Measurements from ENCODE around the gene MAP4K3. TPM values are rescaled to one million over a fixed set of nuclear protein-coding genes. Genes with fewer than 3 reads are reported as not detected.
"Not testable (repeated sequence)": the region's sequence is repeated elsewhere in the genome, so short reads cannot be mapped to it uniquely, and the experiment has no call there.

The MAP4K3 gene
- total RNA-seq, 1 donor from 2014 or later, result 40.7 TPM

DNA sequence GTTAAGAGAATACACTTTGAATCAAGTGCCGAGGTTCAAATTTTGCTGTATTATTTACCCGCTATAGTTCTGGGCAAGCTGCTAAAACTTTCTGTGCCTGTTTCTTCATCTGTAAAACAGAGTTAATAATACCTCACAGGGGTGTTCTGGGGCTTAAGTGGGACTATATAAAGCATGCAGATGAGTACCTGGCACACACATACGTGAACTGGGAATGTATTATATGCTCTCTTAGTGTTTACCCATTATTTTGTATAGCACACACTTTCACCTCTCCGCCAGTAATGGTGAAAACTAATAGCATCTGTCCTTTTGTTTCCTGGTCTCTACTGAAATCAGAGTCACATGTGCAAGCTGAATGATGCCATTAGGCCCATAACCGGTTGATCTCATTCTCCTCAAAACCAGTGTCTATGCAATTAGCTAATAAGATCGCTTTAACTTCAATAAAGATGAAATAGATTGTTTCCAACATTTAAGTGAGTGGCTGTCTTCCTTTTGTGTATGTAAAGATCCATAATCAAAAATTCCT, 189.5 kb downstream of the MAP4K3 start:
- DNase-seq (ENCODE audit: extremely low read depth, low read depth, low spot score), result no peak

GRCh38 chr2:39246382-39246980, 190.6 kb downstream of the MAP4K3 start:
- DNase-seq (ENCODE audit: extremely low read depth, low read depth, low spot score), result no peak

GRCh38 chr2:39244963-39245625, 192.0 kb downstream of the MAP4K3 start:
- not testable (repeated sequence) for DNase-seq (ENCODE audit: extremely low read depth, low read depth, low spot score)

DNA sequence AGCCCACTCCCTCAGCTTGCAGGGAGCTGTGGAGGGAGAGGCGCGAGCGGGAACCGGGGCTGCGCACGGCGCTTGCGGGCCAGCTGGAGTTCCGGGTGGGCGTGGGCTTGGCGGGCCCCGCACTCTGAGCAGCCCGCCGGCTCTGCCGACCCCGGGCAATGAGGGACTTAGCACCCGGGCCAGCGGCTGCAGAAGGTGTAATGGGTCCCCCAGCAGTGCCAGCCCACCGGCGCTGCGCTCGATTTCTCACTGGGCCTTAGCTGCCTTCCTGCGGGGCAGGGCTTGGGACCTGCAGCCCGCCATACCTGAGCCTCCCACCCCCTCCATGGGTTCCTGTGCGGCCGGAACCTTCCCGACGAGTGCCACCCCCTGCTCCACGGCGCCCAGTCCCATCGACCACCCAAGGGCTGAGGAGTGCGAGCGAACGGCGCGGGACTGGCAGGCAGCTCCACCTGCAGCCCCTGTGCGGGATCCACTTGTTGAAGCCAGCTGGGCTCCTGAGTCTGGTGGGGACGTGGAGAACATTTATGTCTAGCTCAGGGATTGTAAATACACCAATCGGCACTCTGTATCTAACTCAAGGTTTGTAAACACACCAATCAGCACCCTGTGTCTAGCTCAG, 192.7 kb downstream of the MAP4K3 start:
- DNase-seq (ENCODE audit: extremely low read depth, low read depth, low spot score), result not testable (repeated sequence)

DNA sequence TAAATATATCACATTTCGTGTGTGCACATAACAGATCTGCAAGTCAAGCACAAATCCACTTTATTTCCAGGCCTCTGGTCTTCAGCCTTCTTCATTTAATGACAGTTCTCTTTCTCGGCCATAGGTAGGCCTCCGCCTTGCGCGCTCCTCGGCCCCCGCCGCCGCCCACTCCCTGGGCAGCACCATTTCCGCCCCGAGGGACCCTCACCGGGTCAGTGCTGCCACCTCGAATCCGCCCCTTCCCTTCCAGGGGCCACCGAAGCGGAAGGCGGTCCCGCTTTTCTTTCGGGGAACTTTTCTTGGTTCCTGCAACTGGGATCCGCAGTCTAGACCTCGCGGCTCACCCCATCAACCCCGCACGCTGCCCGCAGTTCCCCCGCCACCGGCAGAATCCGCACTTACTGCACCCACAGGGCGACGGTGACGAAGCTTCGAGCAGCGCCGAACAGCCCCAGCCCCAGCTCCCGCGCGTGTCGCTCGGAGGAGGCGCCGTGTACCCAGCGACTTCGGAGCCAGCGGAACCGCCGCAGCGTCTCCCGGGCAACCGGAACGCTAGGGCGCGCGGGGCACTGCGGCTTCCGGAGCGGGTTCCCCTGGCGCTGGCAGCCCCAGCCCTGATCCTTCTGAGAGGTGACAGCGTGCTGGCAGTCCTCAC, 193.5 kb downstream of the MAP4K3 start, which contains the start of gene CDKL4:
Gene CDKL4, minus strand, starts transcription at position 502 of the 655 bp plus-strand sequence.
- DNase-seq (ENCODE audit: extremely low read depth, low read depth, low spot score), result no peak

DNA sequence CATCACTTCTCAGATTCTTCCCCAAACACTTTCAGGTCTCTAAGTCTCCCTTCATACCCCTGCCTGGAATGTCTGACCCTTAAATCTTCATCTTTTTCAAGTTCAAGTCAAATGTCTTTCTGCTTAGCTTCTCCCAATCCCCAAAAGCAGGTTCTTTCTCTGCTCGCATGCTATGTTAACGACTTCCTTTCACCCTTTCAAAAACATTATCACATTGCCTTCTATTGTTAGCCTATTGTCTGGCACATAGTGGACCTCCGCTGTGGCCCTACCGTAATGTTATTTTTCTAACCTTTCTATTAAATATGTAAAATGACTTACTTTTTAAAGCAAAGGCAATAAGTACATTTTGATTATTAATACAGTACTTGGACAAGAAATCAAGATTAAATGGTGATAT, 195.5 kb downstream of the MAP4K3 start:
- no peak for DNase-seq (ENCODE audit: extremely low read depth, low read depth, low spot score)

- DNase-seq (ENCODE audit: extremely low read depth, low read depth, low spot score), result no peak
Observed at GRCh38 chr2:39240758-39241157, 196.3 kb downstream of the MAP4K3 start.

DNA sequence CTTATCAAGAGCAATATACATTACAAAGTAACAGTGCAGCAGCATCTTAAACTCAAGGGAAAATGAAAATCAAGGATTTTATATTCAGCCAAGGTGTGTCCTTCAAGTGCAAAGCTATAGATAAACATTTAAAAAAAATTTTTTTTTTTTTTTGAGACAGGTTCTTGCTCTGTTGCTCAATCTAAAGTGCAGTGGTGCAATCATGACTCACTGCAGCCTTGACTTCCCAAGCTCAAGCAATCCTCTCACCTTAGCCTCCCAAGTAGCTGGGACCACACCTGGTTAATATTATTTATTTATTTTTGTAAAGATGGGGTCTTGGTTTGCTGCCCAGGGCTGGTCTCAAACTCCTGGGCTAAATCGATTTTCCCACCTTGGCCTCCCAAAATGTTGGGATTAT, 202.3 kb downstream of the MAP4K3 start:
- DNase-seq (ENCODE audit: extremely low read depth, low read depth, low spot score), result no peak

DNA sequence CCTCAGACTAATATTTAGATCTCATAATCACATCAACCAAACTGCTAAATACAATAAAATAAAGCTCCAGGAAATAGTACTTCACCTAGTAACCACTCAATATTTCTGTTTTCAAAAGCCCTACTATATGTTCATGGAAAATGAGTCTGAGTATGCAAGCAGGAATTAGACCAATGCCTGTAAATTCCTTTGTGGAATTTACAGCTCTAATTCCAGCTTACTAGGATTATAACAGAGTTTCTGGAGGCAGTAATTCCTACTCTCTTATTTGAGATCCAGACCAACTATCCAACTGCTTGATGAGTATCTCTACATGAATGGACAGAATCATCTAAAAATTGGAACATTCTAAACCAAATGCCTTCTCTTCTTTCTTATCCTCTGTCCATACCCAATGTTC, 204.9 kb downstream of the MAP4K3 start:
- DNase-seq (ENCODE audit: extremely low read depth, low read depth, low spot score), result no peak

DNA sequence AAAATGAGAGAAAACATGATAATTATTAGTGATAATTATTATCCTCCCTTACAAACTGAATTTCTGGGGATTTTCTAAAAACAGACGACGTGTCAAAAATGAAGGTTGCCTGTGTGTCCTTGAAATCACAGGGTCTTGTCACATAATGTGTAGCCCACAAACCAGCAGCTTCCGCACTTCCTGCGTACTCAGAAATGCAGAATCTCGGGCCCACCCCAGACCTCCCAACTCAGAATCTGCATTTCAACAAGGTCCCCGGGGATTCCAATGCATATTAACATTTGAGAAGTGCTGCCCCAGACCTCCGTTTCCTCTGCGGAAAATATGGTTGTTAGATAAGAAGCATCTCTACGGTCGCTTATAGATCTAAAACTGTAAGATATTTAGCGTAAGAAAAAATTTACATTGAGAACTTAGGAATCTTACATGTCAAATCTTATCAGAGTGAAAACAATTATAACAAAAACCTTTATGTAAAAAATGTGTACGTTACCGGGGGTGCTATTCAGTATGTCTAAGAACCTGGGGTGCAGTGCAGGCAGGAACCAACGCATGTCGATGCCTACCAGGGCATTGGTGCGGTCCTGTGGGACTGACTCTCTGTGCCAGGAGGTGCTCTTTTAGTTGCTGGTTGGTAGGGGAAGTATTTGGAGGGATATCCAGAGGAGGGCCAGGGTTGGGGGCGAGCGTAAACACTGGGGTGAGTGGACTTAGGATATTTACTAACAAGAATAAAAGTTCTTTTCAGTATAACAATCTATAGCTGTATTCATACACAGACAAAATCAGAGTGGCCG, 208.5 kb downstream of the MAP4K3 start:
- no peak for DNase-seq (ENCODE audit: extremely low read depth, low read depth, low spot score)

GRCh38 chr2:39227628-39228412, 209.3 kb downstream of the MAP4K3 start:
- peak; percentile 29 for DNase-seq (ENCODE audit: extremely low read depth, low read depth, low spot score)

DNA sequence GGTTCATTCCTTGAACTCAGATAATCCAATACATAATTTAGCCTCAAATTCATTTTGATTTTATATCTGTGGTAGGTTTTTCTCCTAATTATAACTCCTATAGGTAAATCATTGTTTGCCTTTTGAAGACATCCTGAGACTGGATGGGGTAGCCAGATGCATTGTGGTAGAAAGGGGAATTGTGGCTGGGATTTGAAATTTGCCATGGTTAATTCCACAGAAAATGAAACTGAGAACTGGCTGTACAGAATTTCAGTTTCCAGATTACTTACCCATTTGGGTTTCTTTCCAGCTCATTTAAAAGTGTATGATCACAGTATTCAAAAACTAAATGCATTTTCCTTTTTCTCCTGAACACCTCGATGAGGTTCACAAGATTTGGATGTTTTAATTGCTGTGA, 211.5 kb downstream of the MAP4K3 start:
- DNase-seq (ENCODE audit: extremely low read depth, low read depth, low spot score), result no peak

GRCh38 chr2:39223909-39224308, 213.2 kb downstream of the MAP4K3 start:
- no peak for DNase-seq (ENCODE audit: extremely low read depth, low read depth, low spot score)

DNA sequence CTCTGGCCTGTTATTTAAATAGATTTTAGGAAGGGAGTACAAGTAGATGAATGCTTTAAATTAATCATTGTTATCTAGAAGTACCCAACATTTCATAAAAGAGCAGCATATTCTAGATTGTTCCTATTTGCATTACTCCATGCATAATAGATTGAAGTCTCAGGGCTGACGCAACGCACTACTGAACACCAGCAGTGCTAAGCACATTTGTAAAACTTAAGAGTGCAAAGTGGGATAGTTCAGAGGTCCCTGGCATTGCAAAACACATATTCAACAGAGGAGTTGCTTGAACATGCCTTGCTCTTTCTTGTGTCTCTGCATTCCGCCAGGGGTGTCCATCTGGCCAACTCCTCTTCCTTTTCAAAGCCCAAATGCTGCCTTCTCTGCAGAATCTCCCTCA, 215.6 kb downstream of the MAP4K3 start:
- no peak for DNase-seq (ENCODE audit: extremely low read depth, low read depth, low spot score)

GRCh38 chr2:39220136-39220535, 216.9 kb downstream of the MAP4K3 start:
- no peak for DNase-seq (ENCODE audit: extremely low read depth, low read depth, low spot score)

GRCh38 chr2:39218391-39218790, 218.7 kb downstream of the MAP4K3 start:
- DNase-seq (ENCODE audit: extremely low read depth, low read depth, low spot score), result no peak

DNA sequence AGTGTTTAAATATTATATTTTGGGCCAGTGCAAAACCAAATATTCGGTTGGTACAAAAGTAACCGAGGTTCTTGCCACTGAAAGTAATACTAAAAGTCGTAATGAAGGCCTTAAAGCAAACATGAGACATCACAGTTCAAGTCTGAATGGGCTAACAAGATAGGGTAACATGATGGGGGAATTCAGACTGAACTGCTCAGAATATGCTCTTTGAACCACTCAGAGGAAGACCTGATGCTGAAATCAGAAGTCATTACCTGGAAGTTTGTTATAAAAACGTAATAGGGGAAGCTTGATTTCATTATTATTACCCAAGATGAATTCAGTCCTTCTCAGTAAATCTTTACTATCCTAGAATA, 219.9 kb downstream of the MAP4K3 start:
- no peak for DNase-seq (ENCODE audit: extremely low read depth, low read depth, low spot score)

DNA sequence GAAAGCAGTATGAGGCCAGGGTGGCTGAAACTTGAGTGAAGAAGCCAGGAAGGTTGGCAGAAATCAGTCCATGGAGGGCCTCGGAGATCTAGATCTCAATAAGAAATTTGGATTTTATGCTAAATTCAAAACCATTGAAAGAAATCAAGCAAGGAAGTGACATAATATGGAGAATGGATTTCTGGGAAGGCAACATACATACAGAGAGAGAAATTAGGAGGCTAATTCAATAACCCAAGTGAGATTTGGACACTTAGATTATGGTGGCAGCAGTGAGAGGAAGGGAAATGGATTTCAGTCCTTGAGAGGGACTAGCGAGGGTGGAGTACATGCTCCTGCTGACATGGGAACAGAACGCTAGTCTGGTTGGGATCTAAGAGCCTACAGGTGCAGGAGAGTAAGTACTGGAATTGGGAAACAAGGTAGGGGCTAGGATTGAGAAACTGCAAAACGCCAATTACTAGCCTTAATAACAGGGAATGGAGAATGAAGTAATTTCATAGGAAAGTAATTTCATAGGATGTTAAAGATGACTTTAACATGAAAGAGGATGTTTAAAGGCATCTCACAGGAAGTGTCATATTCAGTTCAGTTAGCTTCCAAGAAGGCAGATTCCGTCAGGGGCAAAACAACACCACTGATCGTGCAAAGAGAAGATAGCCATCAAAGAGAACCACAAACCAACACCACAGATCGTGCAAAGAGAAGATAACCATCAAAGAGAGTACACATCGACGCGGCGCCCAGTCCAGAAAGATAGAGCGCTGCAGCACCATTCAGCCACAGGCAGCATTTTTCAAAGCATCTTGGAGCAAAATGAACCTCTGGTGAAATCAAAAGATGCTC, 220.5 kb downstream of the MAP4K3 start:
- DNase-seq (ENCODE audit: extremely low read depth, low read depth, low spot score), result no peak

- DNase-seq (ENCODE audit: extremely low read depth, low read depth, low spot score), result no peak
Observed at GRCh38 chr2:39215545-39215944, 221.5 kb downstream of the MAP4K3 start.

Measured in glomerular endothelial cell (primary cell).